ENCODE results near the gene TTC38. TPM values are rescaled to one million over a fixed set of nuclear protein-coding genes. Genes with fewer than 3 reads are reported as not detected.
A peak's percentile ranks its signal among the peaks of the same experiment; 100 is the strongest.

TTC38 gene
- total RNA-seq, 2 donors from 2014 or later = 67.7 to 76.9 TPM

DNA sequence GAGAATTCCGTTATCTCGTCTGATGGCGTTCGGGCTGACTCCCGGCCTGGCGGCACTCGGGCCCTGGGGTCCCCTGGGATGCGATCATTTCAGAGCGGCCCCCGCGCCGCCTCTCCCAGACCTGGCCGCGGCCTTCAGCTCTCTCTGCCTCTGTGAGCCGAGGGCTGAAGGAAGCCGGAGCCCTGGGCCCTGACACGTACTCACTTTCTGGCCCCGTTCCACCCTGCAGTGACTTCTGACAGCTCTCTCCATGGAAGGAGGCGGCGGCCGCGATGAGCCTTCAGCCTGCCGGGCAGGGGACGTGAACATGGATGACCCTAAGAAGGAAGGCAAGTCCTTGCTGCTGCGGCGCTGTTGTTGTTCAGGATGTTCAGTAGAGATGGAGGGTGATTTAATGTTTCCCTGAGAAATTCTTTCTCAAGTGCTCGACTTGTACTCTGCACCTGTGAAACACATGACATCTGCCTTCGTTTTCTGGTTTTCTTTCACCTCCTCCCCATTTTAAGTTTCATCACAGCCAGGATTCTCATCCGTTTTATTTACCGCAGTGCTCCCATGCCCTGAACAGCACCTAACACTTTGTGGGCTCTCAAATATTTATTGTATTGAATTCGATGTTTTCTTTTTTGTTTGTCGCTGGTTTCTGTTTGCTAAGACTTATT lies 29.5 kb downstream of the TTC38 start:
- peaks cover 10% of the 10 kb centered on the region for H3K36me3 ChIP-seq
- TF ChIP-seq, protein P1, sequence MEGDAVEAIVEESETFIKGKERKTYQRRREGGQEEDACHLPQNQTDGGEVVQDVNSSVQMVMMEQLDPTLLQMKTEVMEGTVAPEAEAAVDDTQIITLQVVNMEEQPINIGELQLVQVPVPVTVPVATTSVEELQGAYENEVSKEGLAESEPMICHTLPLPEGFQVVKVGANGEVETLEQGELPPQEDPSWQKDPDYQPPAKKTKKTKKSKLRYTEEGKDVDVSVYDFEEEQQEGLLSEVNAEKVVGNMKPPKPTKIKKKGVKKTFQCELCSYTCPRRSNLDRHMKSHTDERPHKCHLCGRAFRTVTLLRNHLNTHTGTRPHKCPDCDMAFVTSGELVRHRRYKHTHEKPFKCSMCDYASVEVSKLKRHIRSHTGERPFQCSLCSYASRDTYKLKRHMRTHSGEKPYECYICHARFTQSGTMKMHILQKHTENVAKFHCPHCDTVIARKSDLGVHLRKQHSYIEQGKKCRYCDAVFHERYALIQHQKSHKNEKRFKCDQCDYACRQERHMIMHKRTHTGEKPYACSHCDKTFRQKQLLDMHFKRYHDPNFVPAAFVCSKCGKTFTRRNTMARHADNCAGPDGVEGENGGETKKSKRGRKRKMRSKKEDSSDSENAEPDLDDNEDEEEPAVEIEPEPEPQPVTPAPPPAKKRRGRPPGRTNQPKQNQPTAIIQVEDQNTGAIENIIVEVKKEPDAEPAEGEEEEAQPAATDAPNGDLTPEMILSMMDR (IDR thresholded peaks at IDR 0.05) = no peak
- H3K27ac ChIP-seq = no peak overlapping the region
- ATAC-seq (ENCODE audit: insufficient number of reproducible peaks, low FRiP score, low read depth) (no peak), DNase-seq (ENCODE audit: low spot score) (no peak)
- peaks cover 10 to 20% of the 10 kb centered on the region in 2 donors for H3K4me1 ChIP-seq (ENCODE audit: control insufficient read depth in 1 of 2, low read depth in 2 of 2)
- H3K27me3 ChIP-seq (replicated peaks; ENCODE audit: insufficient read depth) = no peaks in the 10 kb centered on the region
- H3K4me3 ChIP-seq = peak overlapping the region; percentile 92
- no peaks in the 10 kb centered on the region for H3K9me3 ChIP-seq

DNA sequence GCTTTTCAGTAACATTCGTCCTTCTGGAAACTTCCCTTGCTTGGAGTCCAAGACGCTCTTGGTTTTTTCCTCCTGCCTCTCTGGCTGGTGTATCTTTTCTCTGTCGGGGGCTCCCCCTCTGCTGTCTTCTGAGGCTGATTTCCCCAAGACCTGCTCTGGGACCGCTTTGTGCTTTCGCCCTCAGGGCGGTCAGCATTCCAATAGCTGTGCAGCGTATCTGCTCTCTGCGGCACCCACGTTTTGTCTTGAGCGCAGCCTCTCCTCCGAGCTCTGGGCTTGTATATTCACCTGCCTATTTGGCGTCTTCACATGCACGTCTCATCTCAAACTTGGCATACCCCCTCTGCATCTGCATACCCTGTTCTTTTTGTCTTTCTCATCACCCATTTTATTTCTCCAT lies 31.3 kb downstream of the TTC38 start:
- H3K9me3 ChIP-seq = no peaks in the 10 kb centered on the region
- TF ChIP-seq, protein P1 (IDR thresholded peaks at IDR 0.05) = no peak
- no peak overlapping the region for H3K4me3 ChIP-seq
- no peak overlapping the region for H3K27ac ChIP-seq
- no peaks in the 10 kb centered on the region for H3K27me3 ChIP-seq (replicated peaks; ENCODE audit: insufficient read depth)
- DNase-seq (ENCODE audit: low spot score) = no peak
- H3K36me3 ChIP-seq = no peaks in the 10 kb centered on the region
- ATAC-seq (ENCODE audit: insufficient number of reproducible peaks, low FRiP score, low read depth) = no peak
- H3K4me1 ChIP-seq (ENCODE audit: control insufficient read depth in 1 of 2, low read depth in 2 of 2) = peaks cover 10 to 20% of the 10 kb centered on the region in 2 donors

DNA sequence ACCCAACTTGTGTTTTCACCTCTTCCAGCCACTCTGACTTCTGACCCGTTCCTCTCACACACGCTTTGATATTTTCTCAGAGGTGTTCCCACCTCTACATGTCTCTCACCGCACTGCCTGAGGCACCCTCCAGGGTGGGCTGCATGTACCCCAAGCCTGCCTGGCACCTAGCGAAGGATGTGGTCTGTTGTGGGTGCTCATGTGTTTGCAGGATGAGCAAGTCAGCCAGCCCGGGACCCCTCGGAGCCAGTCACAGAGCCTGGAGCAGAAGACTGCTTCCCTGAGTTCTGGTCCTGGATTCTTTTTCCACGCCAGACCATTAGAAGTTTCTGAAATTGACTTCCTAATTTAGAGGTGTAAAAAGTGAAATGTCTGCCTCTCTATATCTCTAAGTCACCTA lies 32.7 kb downstream of the TTC38 start:
- H3K27me3 ChIP-seq (replicated peaks; ENCODE audit: insufficient read depth) = no peaks in the 10 kb centered on the region
- no peak overlapping the region for H3K27ac ChIP-seq
- TF ChIP-seq, protein P1 (IDR thresholded peaks at IDR 0.05) = no peak
- H3K4me1 ChIP-seq (ENCODE audit: control insufficient read depth in 1 of 2, low read depth in 2 of 2) = peaks cover 10 to 17% of the 10 kb centered on the region in 2 donors
- H3K36me3 ChIP-seq = no peaks in the 10 kb centered on the region
- ATAC-seq (ENCODE audit: insufficient number of reproducible peaks, low FRiP score, low read depth) (no peak), DNase-seq (ENCODE audit: low spot score) (no peak)
- no peak overlapping the region for H3K4me3 ChIP-seq
- H3K9me3 ChIP-seq = no peaks in the 10 kb centered on the region

DNA sequence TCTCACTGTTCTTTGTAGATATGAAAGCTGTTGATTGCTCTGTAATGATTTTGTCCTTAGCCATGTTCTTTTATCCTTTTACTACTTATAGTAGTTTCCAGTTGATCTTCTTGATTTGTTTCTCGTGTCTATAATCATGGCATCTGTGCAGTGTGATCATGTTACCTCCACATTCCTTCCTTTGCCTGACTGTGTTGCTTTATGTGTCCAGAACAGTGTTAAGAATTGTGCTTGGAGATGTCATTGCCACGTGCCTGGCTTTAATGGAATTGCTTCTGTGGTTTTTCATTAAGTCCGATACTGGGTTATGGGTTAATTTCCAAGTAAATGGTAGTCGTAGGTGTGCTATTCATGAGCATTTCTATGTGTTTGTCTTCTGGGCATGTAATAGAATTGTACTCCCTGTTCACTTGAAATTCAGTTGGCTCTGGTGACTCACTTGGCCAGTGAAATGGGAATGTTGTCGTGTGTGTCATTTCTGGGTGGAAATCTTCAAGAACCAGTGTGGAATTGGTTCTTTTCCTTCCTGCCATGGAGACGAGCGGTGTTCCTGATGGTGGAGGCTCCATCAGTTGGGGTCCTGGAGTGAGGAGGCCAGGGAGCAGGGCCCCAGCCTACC lies 35.6 kb downstream of the TTC38 start:
- H3K4me3 ChIP-seq = no peak overlapping the region
- no peaks in the 10 kb centered on the region for H3K4me1 ChIP-seq (ENCODE audit: control insufficient read depth in 1 of 2, low read depth in 2 of 2)
- no peaks in the 10 kb centered on the region for H3K27me3 ChIP-seq (replicated peaks; ENCODE audit: insufficient read depth)
- H3K9me3 ChIP-seq = no peaks in the 10 kb centered on the region
- ATAC-seq (ENCODE audit: insufficient number of reproducible peaks, low FRiP score, low read depth) = no peak
- no peak for DNase-seq (ENCODE audit: low spot score)
- no peaks in the 10 kb centered on the region for H3K36me3 ChIP-seq
- no peak overlapping the region for H3K27ac ChIP-seq
- TF ChIP-seq, protein P1 (IDR thresholded peaks at IDR 0.05) = no peak

DNA sequence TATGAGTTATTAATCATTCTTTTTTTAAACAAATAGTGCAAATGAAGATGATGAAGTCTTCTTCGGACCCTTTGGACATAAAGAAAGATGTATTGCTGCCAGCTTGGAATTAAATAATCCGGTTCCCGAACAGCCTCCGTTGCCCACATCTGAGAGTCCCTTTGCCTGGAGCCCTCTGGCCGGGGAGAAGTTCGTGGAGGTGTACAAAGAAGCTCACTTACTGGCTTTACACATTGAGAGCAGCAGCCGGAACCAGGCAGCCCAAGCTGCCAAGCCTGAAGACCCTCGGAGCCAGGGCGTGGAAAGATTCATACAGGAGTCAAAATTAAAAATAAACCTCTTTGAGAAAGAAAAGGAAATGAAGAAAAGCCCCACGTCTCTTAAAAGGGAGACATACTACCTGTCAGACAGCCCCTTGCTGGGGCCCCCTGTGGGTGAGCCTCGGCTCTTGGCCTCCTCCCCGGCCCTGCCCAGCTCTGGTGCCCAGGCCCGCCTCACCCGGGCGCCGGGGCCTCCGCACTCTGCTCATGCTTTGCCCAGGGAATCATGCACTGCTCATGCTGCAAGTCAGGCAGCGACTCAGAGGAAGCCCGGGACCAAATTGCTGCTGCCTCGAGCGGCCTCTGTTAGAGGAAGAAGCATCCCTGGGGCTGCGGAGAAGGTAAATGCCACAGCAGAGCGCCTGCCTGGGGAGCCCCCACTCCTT lies 40.6 kb downstream of the TTC38 start:
- H3K27me3 ChIP-seq (replicated peaks; ENCODE audit: insufficient read depth) = no peaks in the 10 kb centered on the region
- TF ChIP-seq, protein P1 (IDR thresholded peaks at IDR 0.05) = no peak
- ATAC-seq (ENCODE audit: insufficient number of reproducible peaks, low FRiP score, low read depth) = no peak
- DNase-seq (ENCODE audit: low spot score) = no peak
- no peak overlapping the region for H3K4me3 ChIP-seq
- no peaks in the 10 kb centered on the region for H3K36me3 ChIP-seq
- H3K4me1 ChIP-seq (ENCODE audit: control insufficient read depth in 1 of 2, low read depth in 2 of 2) = no peaks in the 10 kb centered on the region
- no peak overlapping the region for H3K27ac ChIP-seq
- H3K9me3 ChIP-seq = no peaks in the 10 kb centered on the region

Measured in thoracic aorta (tissue), 2 donors.